SK-N-SH treated with all-trans-retinoic acid at 6 μM for 48 hours (cell line): ENCODE data around the gene CTNNA3.

Source experiments
- OSR1 ChIP-seq: fragments of 250-450 bp; sonication (Bioruptor Pico); IDR thresholded peaks from 2 replicates; pipeline ENCODE4 v1.8.0; 2022; ENCODE audit warnings: moderate library complexity, mild to moderate bottlenecking, inconsistent platforms
- PPARA ChIP-seq: fragments of 250-450 bp; sonication (Bioruptor Pico); IDR thresholded peaks from 2 replicates; pipeline ENCODE4 v1.5.0; 2020; ENCODE audit warnings: mild to moderate bottlenecking, borderline replicate concordance

DNA sequence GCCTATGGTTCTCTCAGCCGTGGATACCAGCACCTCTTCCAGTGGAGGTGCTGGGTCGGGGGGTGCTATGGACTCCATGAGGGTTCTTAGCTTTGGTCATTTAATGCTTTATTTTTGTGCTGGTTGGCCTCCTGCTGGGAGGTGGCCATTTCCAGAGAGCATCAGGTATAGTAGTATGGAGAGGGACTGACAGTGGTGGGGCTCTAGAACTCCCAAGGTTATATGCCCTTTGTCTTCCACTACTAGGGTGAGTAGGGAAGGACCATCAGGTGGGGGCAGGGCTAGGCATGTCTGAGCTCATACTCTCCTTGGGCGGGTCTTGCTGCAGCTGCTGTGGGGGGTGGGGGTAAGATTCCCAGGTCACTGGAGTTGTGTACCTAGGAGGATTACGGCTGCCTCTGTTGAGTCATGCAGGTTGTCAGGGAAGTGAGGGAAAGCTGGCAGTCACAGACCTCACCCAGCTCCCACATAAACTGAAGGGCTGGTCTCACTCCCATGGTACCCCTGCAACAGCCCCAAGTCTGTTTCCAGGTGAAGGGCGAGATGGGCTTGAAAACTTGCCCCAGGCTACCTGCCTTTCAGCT lies 1533.3 kb downstream of the CTNNA3 start:
- TF ChIP-seq PPARA (CRISPR knock-in tag) = no peak
- no peak for TF ChIP-seq OSR1 (CRISPR knock-in tag)
